Mesothelial cell of epicardium (in vitro differentiated cells): ENCODE measurements around the gene ANKRD1. TPM values are rescaled to one million over a fixed set of nuclear protein-coding genes. Genes with fewer than 3 reads are reported as not detected.

Experiments used
- DNase-seq, 2 experiments: peaks; one replicate each; pipeline ENCODE4 v3.0.0; 2021; ENCODE audit warnings: low spot score in 2 of 2; ENCODE audit not compliant: unreplicated experiment in 2 of 2
- H3K27ac Mint-ChIP-seq: 2 replicates; pipeline ENCODE4 v1.8.0; 2021; ENCODE audit warnings: mixed read lengths
- H3K27me3 Mint-ChIP-seq: 2 replicates; pipeline ENCODE4 v1.8.0; 2021; ENCODE audit warnings: low read depth, mixed read lengths
- H3K36me3 Mint-ChIP-seq: 2 replicates; pipeline ENCODE4 v1.8.0; 2021; ENCODE audit warnings: mixed read lengths
- H3K4me1 Mint-ChIP-seq: 2 replicates; pipeline ENCODE4 v1.8.0; 2021; ENCODE audit warnings: mixed read lengths
- H3K4me3 Mint-ChIP-seq: 2 replicates; pipeline ENCODE4 v1.8.0; 2021; ENCODE audit warnings: mild to moderate bottlenecking, moderate library complexity, mixed read lengths
- H3K9me3 Mint-ChIP-seq: 2 replicates; pipeline ENCODE4 v1.8.0; 2021; ENCODE audit warnings: mixed read lengths
- CTCF ChIP-seq: fragments of 200-600 bp; sonication (generic); IDR thresholded peaks from one replicate; pipeline ENCODE4 v1.5.0; 2021; ENCODE audit warnings: antibody characterized with exemption; ENCODE audit not compliant: unreplicated experiment
- total RNA-seq: library from RNA; stranded (reverse); gene quantifications from 3 replicates; pipeline ENCODE4 v1.2.1, GENCODE V29; 2021

Gene ANKRD1
- total RNA-seq, 1 donor from 2014 or later = 5.2 TPM

GRCh38 chr10:90917968-90918318, 2.9 kb downstream of the ANKRD1 start:
- no peak overlapping the region for H3K4me3 Mint-ChIP-seq
- TF ChIP-seq CTCF = no peak

GRCh38 chr10:90917238-90917967, 3.5 kb downstream of the ANKRD1 start:
- no peak overlapping the region for H3K4me3 Mint-ChIP-seq

More at GRCh38 chr10:90917968-90918318, 2.9 kb downstream of the ANKRD1 start:
- DNase-seq = no peak
- H3K27ac Mint-ChIP-seq = no peak overlapping the region
- H3K4me1 Mint-ChIP-seq = peaks cover 43% of the 10 kb centered on the region
- H3K9me3 Mint-ChIP-seq = no peaks in the 10 kb centered on the region
- H3K36me3 Mint-ChIP-seq = no peaks in the 10 kb centered on the region
- no peaks in the 10 kb centered on the region for H3K27me3 Mint-ChIP-seq

GRCh38 chr10:90916392-90917237, 4.3 kb downstream of the ANKRD1 start:
- no peak for DNase-seq
- no peak for TF ChIP-seq CTCF
- Mint-ChIP-seq H3K36me3 (no peaks in the 10 kb centered on the region), H3K27me3 (no peaks in the 10 kb centered on the region), H3K4me1 (peaks cover 48% of the 10 kb centered on the region), H3K9me3 (no peaks in the 10 kb centered on the region), H3K4me3 (no peak overlapping the region), H3K27ac (no peak overlapping the region)

More at GRCh38 chr10:90917238-90917967, 3.5 kb downstream of the ANKRD1 start:
- H3K27me3 Mint-ChIP-seq = no peaks in the 10 kb centered on the region
- no peak for TF ChIP-seq CTCF
- H3K36me3 Mint-ChIP-seq = no peaks in the 10 kb centered on the region
- no peak for DNase-seq
- peaks cover 46% of the 10 kb centered on the region for H3K4me1 Mint-ChIP-seq
- H3K9me3 Mint-ChIP-seq = no peaks in the 10 kb centered on the region
- H3K27ac Mint-ChIP-seq = no peak overlapping the region

- Mint-ChIP-seq H3K27ac (no peak overlapping the region), H3K27me3 (no peaks in the 10 kb centered on the region), H3K36me3 (no peaks in the 10 kb centered on the region), H3K9me3 (no peaks in the 10 kb centered on the region), H3K4me1 (peaks cover 40% of the 10 kb centered on the region), H3K4me3 (no peak overlapping the region)
- no peak for DNase-seq
- no peak for TF ChIP-seq CTCF
Observed at GRCh38 chr10:90915766-90916075, 5.2 kb downstream of the ANKRD1 start.

- no peaks in the 10 kb centered on the region for H3K27me3 Mint-ChIP-seq
- no peaks in the 10 kb centered on the region for H3K36me3 Mint-ChIP-seq
- peaks cover 34% of the 10 kb centered on the region for H3K4me1 Mint-ChIP-seq
- no peak overlapping the region for H3K4me3 Mint-ChIP-seq
- H3K9me3 Mint-ChIP-seq = peaks cover 2% of the 10 kb centered on the region
- H3K27ac Mint-ChIP-seq = no peak overlapping the region
- TF ChIP-seq CTCF = no peak
- DNase-seq = no peak
Observed at GRCh38 chr10:90914992-90915765, 5.7 kb downstream of the ANKRD1 start.
